OCI-LY7 (cell line): ENCODE data around the gene ESRP2.
A peak's percentile ranks its signal among the peaks of the same experiment; 100 is the strongest.

Source experiments
- CTCF ChIP-seq: fragments of 200-600 bp; sonication (generic); conservative IDR thresholded peaks from 2 replicates; pipeline ENCODE4 v1.5.1; 2014; ENCODE audit warnings: mild to moderate bottlenecking, antibody characterized with exemption, low read length, moderate library complexity, mixed read lengths
- EZH2phosphoT487 ChIP-seq: fragments of 200-600 bp; sonication (generic); IDR thresholded peaks from 2 replicates; pipeline ENCODE4 v1.6.1; 2018; ENCODE audit warnings: low read depth, borderline replicate concordance, mild to moderate bottlenecking, mixed run types, antibody characterized with exemption, low read length, moderate library complexity, mixed read lengths

- TF ChIP-seq CTCF (peak; percentile 97), EZH2phosphoT487 (no peak)
These were observed 6.3 kb downstream of the ESRP2 start for GRCh38 chr16:68229431-68230175.
